Mononuclear cell (primary cell): ENCODE results near the gene ACER1. TPM values are rescaled to one million over a fixed set of nuclear protein-coding genes. Genes with fewer than 3 reads are reported as not detected.

ENCODE experiments used
- total RNA-seq: library from RNA; depleted of rRNA; stranded (reverse); fragments of >200 nt; gene quantifications from one replicate; pipeline ENCODE4 v1.2.3, GENCODE V29; 2012

The ACER1 gene
- total RNA-seq, 1 donor = 0.42 TPM

Other genes starting within 250 kb of the ACER1 start
- gene RFX2, start 223.1 kb downstream of the ACER1 start, total RNA-seq = 11.3 TPM
- gene ACSBG2, start 197.9 kb downstream of the ACER1 start, total RNA-seq = not detected
- gene MLLT1, start 53.6 kb downstream of the ACER1 start, total RNA-seq = 4.4 TPM
- gene CLPP, start 27.9 kb upstream of the ACER1 start, total RNA-seq = 31.3 TPM
- gene ALKBH7, start 39.2 kb upstream of the ACER1 start, total RNA-seq = 45.4 TPM
- gene PSPN, start 42.3 kb upstream of the ACER1 start, total RNA-seq = 1.0 TPM
- gene GTF2F1, start 59.6 kb upstream of the ACER1 start, total RNA-seq = 35.5 TPM
- 65.9 TPM for gene KHSRP, start 91.2 kb upstream of the ACER1 start, total RNA-seq
- gene SLC25A41, start 100.2 kb upstream of the ACER1 start, total RNA-seq = not detected
- gene SLC25A23, start 126.2 kb upstream of the ACER1 start, total RNA-seq = 5.9 TPM
- gene CRB3, start 130.7 kb upstream of the ACER1 start, total RNA-seq = 4.0 TPM
- gene DENND1C, start 148.2 kb upstream of the ACER1 start, total RNA-seq = 23.9 TPM
- gene TUBB4A, start 168.7 kb upstream of the ACER1 start, total RNA-seq = 0.10 TPM
- 10.5 TPM for gene TNFSF9, start 197.4 kb upstream of the ACER1 start, total RNA-seq